NCI-H748 (cell line): ENCODE data around the gene COTL1.
"Not testable (repeated sequence)": the region's sequence is repeated elsewhere in the genome, so short reads cannot be mapped to it uniquely, and the experiment has no call there.

Experiments
- DNase-seq: peaks from one replicate; lab custom pipeline; 2025; ENCODE audit not compliant: unreplicated experiment; lab: John Stamatoyannopoulos, UW

The COTL1 gene

DNA sequence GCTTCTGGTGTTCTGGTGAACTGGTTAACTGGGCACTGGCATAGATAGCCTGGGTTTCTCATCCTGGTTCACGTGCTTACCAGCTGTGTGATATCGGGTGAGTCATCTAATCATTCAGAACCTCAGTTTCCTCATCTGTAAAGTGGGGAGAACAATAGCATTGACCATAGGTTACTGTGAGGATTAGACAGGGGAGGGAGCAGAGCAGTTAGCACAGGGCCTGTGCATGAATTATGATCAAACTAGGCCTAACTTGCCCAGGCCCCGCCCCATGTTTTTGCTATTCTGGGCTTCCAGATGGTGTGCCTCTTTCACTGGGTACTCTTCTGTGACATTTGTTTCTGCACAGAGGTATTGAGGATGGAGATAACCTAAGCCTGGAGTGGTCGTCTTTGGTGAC lies 25.8 kb upstream of the COTL1 start:
- DNase-seq: no peak

- peak; percentile 4 for DNase-seq
Observed at GRCh38 chr16:84643180-84643583, 25.3 kb upstream of the COTL1 start.

GRCh38 chr16:84641643-84642358 lies 23.9 kb upstream of the COTL1 start:
- DNase-seq: no peak

- no peak for DNase-seq
Observed at GRCh38 chr16:84640145-84640544, 22.3 kb upstream of the COTL1 start.

- no peak for DNase-seq
Observed at GRCh38 chr16:84638231-84638806, 20.4 kb upstream of the COTL1 start.

GRCh38 chr16:84637709-84638108 lies 19.8 kb upstream of the COTL1 start:
- no peak for DNase-seq

DNA sequence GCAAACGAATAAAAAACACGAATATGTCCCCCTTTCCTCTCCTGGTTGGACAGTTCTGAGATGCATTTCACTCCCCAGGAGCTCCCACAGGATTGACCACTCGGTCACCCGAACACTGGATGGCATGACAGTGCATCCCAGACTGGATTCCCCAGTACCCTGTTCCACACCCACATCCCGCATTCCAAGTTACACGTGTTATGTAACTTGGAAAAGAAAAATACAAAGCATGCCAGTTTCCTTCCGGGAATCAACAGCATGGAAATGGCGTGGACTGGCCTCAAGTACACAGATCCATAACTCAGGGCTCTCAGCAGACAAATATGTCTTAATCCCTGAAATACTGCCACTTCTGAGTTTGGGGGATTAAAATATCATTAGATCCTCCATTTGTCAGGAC lies 17.8 kb upstream of the COTL1 start:
- DNase-seq: no peak

DNA sequence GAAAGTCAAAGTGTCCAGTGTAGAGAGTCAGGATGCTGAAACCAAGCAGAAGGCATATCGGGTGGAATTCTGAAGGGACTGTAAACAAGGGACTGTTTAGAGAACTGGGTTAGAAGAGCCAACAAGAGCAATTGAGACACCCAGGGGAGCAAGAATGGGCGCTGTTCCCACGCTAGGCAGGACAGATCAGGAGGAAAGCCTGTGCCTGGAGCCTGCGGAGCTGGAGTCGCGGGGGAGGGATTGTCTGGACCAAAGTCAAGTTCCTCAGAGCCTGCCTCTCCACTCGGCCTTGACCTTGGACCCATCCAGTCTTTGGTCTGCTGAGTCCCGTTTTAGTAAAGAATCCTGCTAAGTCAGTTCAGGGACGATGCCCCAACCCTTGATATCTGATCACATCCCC lies 15.7 kb upstream of the COTL1 start:
- no peak for DNase-seq

DNA sequence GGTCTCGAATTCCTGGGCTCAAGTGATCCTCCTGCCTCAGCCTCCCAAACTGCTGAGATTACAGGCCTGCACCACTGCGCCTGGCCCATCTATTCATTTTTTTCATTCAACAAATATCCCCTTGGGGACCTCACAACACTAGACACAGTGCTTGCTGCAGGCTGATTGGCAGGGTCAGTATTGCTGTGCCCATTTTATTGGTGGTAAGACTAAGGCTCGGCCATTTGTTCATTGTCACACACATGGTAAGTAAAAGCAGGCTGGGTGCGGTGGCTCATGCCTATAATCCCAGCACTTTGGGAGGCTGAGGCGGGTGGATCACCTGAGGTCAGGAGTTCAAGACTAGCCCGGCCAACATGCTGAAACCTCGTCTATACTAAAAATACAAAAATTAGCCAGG lies 15.0 kb upstream of the COTL1 start:
- not testable (repeated sequence) for DNase-seq

DNA sequence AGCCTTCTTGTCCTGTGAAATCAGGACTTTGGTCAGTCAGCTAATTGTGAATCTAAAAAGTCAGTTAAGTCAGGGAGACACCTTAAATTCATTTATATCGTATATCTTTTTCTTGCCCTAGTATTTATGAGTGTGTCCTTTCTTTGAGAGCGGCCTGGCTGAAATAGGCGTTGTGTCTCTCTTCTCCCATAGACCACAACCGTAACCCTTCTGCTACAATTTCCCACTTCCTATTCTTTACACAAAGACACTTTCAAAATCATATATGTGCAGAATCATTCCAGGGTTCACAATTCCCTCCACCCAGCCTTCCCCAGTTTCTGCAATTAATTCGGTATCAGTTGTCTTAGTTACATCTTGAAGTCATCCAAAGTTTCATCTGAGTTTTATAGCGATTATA lies 14.0 kb upstream of the COTL1 start:
- no peak for DNase-seq

DNA sequence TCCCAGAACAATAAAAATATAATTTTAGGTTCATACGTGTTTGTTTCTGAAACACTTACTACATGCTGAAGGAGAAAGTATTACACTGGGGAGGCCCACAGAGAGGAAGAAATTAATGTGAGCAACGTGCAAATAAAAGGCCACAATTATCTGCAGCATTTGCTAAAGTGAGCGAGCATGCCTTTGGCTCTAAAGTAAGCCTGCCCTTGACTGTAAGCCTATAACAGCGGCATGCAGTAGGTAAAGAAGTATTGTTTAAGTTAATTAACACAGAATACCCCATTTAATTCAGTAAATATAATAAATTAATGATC lies 13.2 kb upstream of the COTL1 start:
- DNase-seq: no peak

- DNase-seq: no peak
Observed at GRCh38 chr16:84630446-84631152, 12.7 kb upstream of the COTL1 start.

GRCh38 chr16:84630009-84630408 lies 12.1 kb upstream of the COTL1 start:
- no peak for DNase-seq

- no peak for DNase-seq
Observed at GRCh38 chr16:84629580-84629979, 11.7 kb upstream of the COTL1 start.

- no peak for DNase-seq
Observed at GRCh38 chr16:84628226-84628731, 10.4 kb upstream of the COTL1 start.

GRCh38 chr16:84625556-84625955 lies 7.7 kb upstream of the COTL1 start:
- no peak for DNase-seq

- DNase-seq: not testable (repeated sequence)
Observed at GRCh38 chr16:84620913-84621312, 3.0 kb upstream of the COTL1 start.

DNA sequence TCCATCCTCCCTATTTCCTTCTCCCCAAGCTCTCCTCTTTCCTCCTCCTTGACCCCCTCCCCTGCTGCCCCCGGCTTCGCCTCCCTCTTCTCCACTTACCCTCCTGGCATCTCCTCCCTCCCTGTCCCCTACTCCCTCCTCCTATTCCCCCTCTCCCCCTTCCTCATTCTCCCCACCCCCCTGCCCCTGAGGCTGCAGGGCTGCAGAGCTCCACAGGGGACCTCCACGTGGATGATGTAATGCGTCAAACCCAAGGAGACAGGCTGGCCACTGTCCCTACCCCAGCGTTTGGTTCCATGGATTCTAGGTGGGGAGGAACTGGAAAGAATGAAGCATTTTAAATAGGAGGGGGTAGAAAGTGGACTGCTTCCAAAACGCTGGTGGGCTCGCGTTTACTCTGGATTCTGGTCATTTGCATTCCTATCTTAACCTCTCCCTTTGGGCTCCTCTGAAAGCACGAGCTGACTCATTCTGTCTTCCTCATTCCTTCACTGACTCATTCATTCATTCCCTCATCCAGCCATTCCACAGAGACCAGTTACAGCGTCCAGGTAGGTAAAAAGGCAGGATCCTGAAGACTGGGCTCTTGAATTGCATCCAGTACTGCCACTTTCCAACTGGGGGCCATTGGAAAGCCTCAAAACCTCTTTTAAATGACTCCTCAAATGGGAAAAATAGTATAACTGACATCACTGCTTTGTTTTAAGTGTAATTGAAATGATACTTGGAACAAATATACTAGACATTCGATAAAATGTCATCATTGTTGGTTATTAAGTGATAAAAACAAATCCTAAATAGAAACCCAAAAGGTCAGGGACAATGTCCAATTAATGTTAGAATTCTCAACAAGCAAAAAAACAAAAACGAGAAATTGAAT lies 943 bp upstream of the COTL1 start:
- peak; percentile 58 for DNase-seq

DNA sequence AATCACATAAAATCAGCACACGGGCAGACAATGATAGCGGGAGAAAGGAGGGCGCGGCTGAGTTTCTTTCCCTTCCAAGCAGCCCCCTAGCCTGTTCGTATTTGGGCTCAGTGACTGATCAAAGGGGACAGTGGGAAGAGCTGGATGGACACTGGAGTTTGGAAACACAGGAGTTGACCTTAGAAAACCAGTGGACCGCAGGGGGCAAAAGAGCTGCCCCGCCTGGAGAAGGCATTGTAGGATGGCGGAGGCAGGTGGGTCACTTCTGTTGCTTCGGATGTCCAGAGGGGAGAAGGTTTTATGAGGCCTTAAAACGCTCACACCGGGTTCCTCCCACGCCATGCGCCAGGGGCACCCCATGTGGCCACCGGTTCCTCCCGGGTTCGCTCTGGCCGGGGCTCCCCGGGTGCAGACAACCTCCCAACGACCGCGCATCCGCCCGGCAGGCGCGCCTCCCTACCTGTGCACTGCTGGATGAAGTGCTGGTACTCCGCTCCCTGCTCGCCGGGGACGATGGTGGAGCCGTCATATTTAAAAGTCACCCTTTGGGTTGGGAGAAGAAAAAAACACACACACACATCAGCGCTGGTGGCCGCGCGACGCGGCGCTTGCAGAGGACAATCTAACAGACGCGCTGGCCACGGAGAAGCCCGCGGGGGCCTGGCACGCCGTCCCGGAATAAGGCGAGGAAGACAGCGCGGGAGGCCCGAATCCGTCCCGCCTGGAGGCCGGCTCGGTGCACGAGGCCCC lies 662 bp downstream of the COTL1 start:
- DNase-seq: peak; percentile 34

DNA sequence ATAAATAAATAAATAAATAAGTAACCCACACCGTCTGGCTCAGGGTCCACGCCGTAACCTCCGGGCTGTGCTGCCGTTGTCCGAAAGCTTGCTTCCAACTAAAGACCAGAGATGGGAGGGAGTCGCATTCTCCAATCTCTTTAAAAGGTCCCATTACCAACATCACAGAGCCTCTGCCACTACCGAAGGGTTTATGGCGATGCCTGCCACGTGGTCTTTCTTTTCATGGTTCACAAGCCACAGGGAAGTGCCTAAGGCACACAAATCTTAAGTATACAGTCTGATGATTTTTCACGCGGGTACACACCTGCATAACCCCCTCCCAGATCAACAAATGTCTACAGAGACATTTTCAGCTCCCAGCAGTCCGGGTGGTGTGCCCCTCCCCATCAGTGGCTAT lies 1.4 kb downstream of the COTL1 start:
- DNase-seq: peak; percentile 22
